ENCODE data around the gene CCN6. TPM values are rescaled to one million over a fixed set of nuclear protein-coding genes. Genes with fewer than 3 reads are reported as not detected.

CCN6 gene
- total RNA-seq, 4 donors from 2014 or later = not detected

DNA sequence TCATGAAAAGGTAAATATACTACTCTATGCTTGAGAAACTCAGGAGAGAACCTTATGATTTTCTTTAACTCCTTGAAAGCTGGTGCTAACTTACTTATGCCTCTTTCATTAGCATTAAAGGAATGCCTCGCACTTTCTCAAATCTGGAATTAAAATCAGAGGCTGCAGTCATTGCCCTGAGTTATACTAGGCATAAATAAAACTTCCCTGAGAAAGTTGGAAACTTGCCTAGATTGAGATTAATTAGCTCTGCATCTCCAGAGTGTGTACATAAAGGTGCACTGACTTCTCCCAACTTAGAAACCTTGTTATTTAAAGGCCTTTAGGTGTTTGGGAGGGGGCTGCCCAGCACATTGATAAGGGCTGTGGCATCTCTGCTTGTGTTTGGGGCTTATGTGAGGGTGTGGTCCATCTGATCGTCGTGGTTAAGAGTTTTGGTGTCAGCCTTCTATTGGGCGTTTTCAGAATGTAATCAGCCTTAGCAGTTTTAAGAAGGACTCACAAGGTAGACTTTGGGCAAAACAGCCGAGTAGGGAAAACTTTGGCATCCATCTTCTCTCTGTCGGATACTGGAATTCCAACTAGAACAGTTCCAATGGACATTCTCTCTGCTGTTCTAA lies 32.1 kb upstream of the CCN6 start:
- TF ChIP-seq, protein P1, sequence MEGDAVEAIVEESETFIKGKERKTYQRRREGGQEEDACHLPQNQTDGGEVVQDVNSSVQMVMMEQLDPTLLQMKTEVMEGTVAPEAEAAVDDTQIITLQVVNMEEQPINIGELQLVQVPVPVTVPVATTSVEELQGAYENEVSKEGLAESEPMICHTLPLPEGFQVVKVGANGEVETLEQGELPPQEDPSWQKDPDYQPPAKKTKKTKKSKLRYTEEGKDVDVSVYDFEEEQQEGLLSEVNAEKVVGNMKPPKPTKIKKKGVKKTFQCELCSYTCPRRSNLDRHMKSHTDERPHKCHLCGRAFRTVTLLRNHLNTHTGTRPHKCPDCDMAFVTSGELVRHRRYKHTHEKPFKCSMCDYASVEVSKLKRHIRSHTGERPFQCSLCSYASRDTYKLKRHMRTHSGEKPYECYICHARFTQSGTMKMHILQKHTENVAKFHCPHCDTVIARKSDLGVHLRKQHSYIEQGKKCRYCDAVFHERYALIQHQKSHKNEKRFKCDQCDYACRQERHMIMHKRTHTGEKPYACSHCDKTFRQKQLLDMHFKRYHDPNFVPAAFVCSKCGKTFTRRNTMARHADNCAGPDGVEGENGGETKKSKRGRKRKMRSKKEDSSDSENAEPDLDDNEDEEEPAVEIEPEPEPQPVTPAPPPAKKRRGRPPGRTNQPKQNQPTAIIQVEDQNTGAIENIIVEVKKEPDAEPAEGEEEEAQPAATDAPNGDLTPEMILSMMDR (IDR thresholded peaks at IDR 0.05) = no peak
- no peak for TF ChIP-seq POLR2A (IDR thresholded peaks at IDR 0.05)
- no peak for DNase-seq
- Histone ChIP-seq H3K9me3 (no peaks in the 10 kb centered on the region), H3K36me3 (no peaks in the 10 kb centered on the region), H3K27me3 (no peaks in the 10 kb centered on the region), H3K4me3 (no peak overlapping the region), H3K4me1 (no peaks in the 10 kb centered on the region), H3K27ac (no peak overlapping the region)
- intact Hi-C loops (cut with DNase I; ENCODE audit: low total_unique reads) = no loop called here

DNA sequence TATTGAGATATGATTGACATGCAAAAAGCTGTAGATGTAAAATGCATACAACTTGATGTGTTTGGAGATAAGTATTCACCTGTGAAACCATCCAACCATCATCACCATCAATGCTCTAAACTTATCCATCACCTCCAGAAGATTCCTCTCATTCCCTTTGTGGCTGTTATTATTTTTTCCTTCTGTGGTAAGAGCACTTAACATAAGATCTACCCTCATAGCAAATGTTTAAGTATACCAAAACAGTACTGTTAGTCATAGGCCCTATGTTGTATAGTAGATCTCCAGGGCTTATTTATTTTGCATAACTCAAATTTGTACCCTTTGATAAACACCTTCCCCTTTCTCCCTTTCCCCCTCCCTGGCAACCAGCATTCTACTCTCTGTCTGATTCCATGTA lies 31.2 kb upstream of the CCN6 start:
- TF ChIP-seq, protein P1 (IDR thresholded peaks at IDR 0.05) = no peak
- TF ChIP-seq POLR2A (IDR thresholded peaks at IDR 0.05) = no peak
- H3K36me3 ChIP-seq = no peaks in the 10 kb centered on the region
- no peak for DNase-seq
- H3K9me3 ChIP-seq = no peaks in the 10 kb centered on the region
- H3K27me3 ChIP-seq = no peaks in the 10 kb centered on the region
- H3K27ac ChIP-seq = no peak overlapping the region
- H3K4me1 ChIP-seq = no peaks in the 10 kb centered on the region
- intact Hi-C loops (cut with DNase I; ENCODE audit: low total_unique reads) = no loop called here
- no peak overlapping the region for H3K4me3 ChIP-seq

DNA sequence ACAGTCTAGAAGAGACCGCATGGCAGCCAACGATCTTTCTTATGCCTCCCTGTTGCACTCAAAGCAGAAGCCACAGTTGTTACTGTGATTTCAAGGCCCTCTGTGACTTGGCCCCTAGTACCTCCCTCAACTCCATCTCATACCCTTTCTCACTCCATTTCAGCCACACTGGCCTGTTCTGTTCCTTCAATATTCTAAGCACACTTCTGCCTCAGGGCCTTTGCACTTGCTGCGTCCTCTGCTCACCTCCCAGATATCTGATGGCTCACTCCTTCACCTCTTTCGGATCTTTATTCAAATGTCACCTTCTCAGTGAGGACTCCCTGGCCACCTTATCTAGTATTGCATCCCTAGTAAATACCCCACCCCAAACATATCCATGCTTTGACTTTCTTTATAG lies 29.4 kb upstream of the CCN6 start:
- no peak for DNase-seq
- H3K9me3 ChIP-seq = no peaks in the 10 kb centered on the region
- TF ChIP-seq POLR2A (IDR thresholded peaks at IDR 0.05) = no peak
- TF ChIP-seq, protein P1 (IDR thresholded peaks at IDR 0.05) = no peak
- no peak overlapping the region for H3K4me3 ChIP-seq
- no peaks in the 10 kb centered on the region for H3K36me3 ChIP-seq
- intact Hi-C loops (cut with DNase I; ENCODE audit: low total_unique reads) = no loop called here
- H3K27ac ChIP-seq = no peak overlapping the region
- H3K27me3 ChIP-seq = no peaks in the 10 kb centered on the region
- no peaks in the 10 kb centered on the region for H3K4me1 ChIP-seq

DNA sequence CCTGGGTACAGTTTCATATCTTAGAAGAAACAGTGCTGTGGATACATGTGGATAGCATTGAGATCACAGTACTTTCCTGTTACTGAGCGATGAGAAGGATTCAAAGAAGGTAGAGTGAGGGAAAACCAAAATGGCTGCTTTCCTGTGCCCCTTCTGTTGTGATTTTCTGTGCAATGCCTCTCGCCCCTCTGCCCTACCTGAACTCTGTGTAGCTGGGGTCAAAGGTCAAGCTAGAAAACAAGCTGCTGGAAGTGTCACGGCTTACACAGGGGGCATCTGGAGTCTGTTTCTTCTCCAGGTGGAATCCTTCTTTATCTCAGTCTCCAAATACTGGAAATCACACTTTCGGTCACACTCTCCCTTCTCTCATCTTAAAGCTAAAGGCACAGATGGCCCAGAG lies 27.0 kb upstream of the CCN6 start:
- intact Hi-C loops (cut with DNase I; ENCODE audit: low total_unique reads) = no loop called here
- H3K27me3 ChIP-seq = no peaks in the 10 kb centered on the region
- H3K36me3 ChIP-seq = no peaks in the 10 kb centered on the region
- H3K4me1 ChIP-seq = no peaks in the 10 kb centered on the region
- no peak overlapping the region for H3K27ac ChIP-seq
- no peak for DNase-seq
- H3K4me3 ChIP-seq = no peak overlapping the region
- no peak for TF ChIP-seq POLR2A (IDR thresholded peaks at IDR 0.05)
- TF ChIP-seq, protein P1 (IDR thresholded peaks at IDR 0.05) = no peak
- H3K9me3 ChIP-seq = no peaks in the 10 kb centered on the region

DNA sequence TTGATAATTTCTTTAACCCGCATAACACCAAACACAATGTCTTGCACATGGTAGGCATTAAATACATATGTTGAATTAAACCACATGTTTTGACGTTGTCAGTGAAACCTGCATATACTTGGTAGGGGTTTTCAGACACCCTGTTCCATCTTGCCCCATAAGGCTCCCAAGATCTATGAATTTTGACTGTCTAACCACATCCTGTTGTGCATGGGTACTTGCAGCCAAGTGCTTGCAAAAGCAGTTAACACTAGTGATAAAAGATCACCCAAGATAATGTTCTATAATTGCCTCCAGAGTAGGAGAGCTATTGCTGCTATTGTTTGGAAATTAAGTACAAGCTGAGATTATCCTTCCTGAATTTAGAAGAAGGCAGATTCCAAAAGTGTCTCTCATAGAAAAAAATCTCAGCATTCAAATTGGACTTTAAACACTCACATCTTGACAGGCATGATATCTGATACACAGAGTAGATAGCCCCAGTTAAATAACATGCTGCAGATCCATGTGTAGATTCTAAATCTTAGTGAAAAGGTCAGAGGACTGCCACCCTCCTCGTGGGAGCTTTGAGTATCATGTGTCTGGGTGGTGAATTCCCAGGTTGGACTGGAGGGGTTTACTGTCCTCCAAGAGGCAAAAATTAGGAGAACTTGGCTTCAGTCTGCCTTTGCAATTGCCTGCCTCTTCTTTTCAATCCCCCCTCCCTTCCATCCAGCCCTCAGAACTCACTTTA lies 25.8 kb upstream of the CCN6 start:
- H3K9me3 ChIP-seq = no peaks in the 10 kb centered on the region
- no peaks in the 10 kb centered on the region for H3K36me3 ChIP-seq
- DNase-seq = no peak
- H3K4me3 ChIP-seq = no peak overlapping the region
- H3K4me1 ChIP-seq = no peaks in the 10 kb centered on the region
- TF ChIP-seq POLR2A (IDR thresholded peaks at IDR 0.05) = no peak
- TF ChIP-seq, protein P1 (IDR thresholded peaks at IDR 0.05) = no peak
- no peaks in the 10 kb centered on the region for H3K27me3 ChIP-seq
- H3K27ac ChIP-seq = no peak overlapping the region
- intact Hi-C loops (cut with DNase I; ENCODE audit: low total_unique reads) = no loop called here
